C1 segment of cervical spinal cord (tissue), 14 donors: ENCODE data around the gene CYP4X1.
"Not testable (repeated sequence)": the region's sequence is repeated elsewhere in the genome, so short reads cannot be mapped to it uniquely, and the experiment has no call there.

Experiments
- DNase-seq, 14 donors: peaks; one replicate each; lab custom pipeline; 2025; lab: John Stamatoyannopoulos, UW

CYP4X1 gene

GRCh38 chr1:47023268-47024140 lies at the start of gene CYP4X1:
Gene CYP4X1 (plus strand): TSS chr1:47023669. CDS start chr1:47023818, 149 bp downstream.
- DNase-seq: peak in 2 of 14 donors; percentile 4 to 28

GRCh38 chr1:46983166-46983829 lies 40.2 kb upstream of the CYP4X1 start:
- DNase-seq: peak in 1 of 14 donors; percentile 31

- DNase-seq: no peak
Measured at GRCh38 chr1:46983830-46984586, 39.5 kb upstream of the CYP4X1 start.

- DNase-seq: not testable (repeated sequence)
Measured at GRCh38 chr1:46990541-46990940, 32.9 kb upstream of the CYP4X1 start.

GRCh38 chr1:46991083-46991923 lies 32.2 kb upstream of the CYP4X1 start:
- no peak for DNase-seq

- no peak for DNase-seq
Measured at GRCh38 chr1:46996659-46997281, 26.7 kb upstream of the CYP4X1 start.

GRCh38 chr1:47002211-47002610 lies 21.3 kb upstream of the CYP4X1 start:
- no peak for DNase-seq

GRCh38 chr1:47003896-47004403 lies 19.5 kb upstream of the CYP4X1 start:
- no peak for DNase-seq

- not testable (repeated sequence) for DNase-seq
Measured at GRCh38 chr1:47006437-47006836, 17.0 kb upstream of the CYP4X1 start.

GRCh38 chr1:47013293-47013692 lies 10.2 kb upstream of the CYP4X1 start:
- no peak for DNase-seq

- no peak for DNase-seq
Measured at GRCh38 chr1:47021070-47021469, 2.4 kb upstream of the CYP4X1 start.

- no peak for DNase-seq
Measured at GRCh38 chr1:47024141-47024801, 802 bp downstream of the CYP4X1 start.

GRCh38 chr1:47030170-47030805 lies 6.8 kb downstream of the CYP4X1 start:
- no peak for DNase-seq

- no peak for DNase-seq
Measured at GRCh38 chr1:47031059-47031458, 7.6 kb downstream of the CYP4X1 start.

GRCh38 chr1:47031585-47031984 lies 8.1 kb downstream of the CYP4X1 start:
- no peak for DNase-seq

- DNase-seq: no peak
Measured at GRCh38 chr1:47036764-47037163, 13.3 kb downstream of the CYP4X1 start.

GRCh38 chr1:47059376-47059775 lies 35.9 kb downstream of the CYP4X1 start:
- DNase-seq: no peak

- DNase-seq: no peak
Measured at GRCh38 chr1:47067097-47067594, 43.7 kb downstream of the CYP4X1 start, which contains the start of gene CYP4Z1. Gene CYP4Z1 (plus strand): TSS chr1:47067231. CDS start chr1:47067491, 260 bp downstream.

GRCh38 chr1:47069080-47069479 lies 45.6 kb downstream of the CYP4X1 start:
- DNase-seq: not testable (repeated sequence)
